Fibroblast of gingiva (primary cell): ENCODE data around the gene TXNRD2.

ENCODE experiments used
- DNase-seq: peaks from one replicate; pipeline ENCODE4 v3.0.0-alpha.2; 2011; ENCODE audit warnings: low read depth

TXNRD2 gene

GRCh38 chr22:19941365-19942082 lies at the start of gene TXNRD2, which contains the start of gene COMT:
Gene TXNRD2, minus strand, starts transcription at chr22:19941818. Its CDS starts 15 bp downstream, at chr22:19941803.
Gene COMT, plus strand, starts transcription at chr22:19941772. Its CDS starts 20,755 bp downstream, at chr22:19962527.
- DNase-seq = peak; percentile 72

DNA sequence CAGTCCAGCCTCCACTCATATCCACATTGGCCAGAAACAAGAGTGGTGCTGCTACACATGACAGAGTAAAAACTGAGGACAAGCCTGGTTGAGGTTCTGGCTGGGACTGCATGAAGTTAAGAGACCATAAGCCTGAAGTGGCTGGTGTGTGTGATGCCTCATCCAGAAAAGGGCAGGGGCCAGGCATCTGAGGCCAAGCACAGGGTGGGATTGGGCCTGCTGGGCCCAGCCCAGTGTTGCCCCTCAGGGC lies 49.7 kb upstream of the TXNRD2 start:
- DNase-seq = no peak

DNA sequence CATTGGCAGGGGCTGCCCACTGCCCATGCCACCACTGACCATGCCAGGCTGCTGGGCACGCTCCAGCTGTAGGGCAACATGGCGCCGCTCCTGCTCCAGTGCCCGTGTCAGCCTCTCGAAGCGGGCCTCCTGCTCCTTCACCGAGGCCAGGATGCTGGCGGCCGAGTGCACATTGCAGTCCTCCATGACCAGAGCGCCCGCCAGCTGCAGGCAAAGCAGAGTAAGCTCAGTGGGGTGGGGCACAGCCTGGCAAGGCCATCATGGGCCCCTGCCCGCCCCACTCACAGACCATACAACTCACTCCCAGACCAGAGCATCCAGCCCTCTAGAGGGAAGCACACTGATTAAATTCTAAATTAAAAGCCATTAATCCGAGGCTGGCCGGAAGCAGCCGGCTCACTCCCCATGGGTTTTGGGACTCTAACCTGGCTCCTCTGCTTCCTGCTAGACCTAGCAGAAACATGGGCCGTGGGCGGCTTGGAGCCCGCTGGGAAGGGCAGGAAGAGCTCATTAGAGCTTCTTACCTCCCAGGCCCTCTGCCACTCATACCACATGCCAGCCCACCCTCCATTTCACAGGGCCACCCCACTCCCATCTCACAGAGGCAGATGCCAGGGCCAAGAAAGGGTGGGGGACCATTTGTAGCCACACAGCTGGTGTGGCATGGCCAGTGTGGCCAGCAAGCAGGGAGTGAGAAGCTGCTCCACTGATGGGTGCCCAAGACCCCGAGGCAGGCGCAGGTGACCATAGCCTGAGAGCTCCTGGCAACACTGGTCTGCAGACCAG lies 49.2 kb upstream of the TXNRD2 start:
- DNase-seq = no peak

DNA sequence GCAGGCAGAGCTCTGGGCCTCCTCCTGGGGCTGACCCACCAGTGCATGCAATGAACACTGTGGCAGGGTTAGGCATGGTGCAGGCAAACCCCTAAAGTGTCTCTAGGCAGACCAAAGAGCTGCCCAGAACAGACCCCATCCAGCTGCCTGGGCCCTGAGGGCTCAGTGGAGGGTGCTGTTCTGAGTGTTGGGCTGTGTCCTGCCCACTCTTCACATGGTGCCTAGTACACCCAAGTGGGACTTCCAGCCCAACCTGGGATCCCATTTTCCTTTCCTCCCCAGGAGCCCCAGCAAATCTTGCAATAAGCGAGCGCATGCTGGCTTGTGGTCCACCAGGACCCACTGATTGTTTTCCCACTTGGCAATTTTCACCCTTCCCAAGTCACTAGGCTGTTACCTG lies 48.6 kb upstream of the TXNRD2 start:
- no peak for DNase-seq

GRCh38 chr22:19989725-19990067 lies 48.1 kb upstream of the TXNRD2 start:
- no peak for DNase-seq

- no peak for DNase-seq
These were observed 47.5 kb upstream of the TXNRD2 start for GRCh38 chr22:19988965-19989724.

- DNase-seq = no peak
These were observed 46.8 kb upstream of the TXNRD2 start for GRCh38 chr22:19988331-19988808.

DNA sequence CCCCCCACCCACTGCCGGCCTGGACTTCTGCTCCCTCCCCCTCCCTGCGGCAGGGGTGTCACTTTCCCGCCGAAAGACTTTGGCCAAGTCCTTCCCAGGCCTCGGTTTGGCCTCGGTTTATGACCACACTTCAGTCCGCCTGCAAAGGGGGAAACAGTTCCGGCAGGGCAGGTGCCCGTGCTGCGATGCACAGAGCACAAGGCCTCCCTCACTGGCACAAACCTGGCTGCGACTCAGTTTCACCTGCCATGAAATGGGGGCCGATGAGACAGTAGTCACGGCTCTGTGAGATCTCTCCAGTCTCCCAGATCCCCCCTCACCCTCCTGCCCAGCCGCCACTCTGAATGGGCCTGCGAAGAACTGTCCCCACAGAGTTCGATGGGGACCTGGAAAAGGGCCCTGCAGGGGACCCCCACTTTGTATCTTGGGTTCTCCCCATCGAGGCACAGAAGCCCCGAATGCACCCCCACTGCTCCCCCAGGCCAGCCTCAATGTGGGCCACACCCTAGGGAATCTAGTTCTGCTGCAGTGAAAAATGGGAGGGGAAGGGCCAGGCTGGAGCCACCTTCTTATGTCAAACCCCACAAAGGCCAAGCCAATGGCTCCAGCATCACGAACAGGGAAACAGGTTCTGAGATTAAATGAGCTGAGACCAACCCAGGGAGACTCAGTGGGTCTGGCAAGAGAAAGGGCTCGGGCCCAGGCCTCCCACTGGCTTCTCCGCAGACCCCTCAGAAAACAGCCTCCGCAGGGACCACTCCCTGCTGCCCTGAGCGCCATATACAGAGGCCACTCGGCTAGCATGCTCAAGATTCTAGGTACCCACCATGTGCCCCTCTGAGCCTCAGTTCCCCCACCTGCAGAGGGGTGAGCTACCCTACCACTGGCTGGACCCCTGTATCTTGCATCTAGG lies 46.0 kb upstream of the TXNRD2 start:
- no peak for DNase-seq

DNA sequence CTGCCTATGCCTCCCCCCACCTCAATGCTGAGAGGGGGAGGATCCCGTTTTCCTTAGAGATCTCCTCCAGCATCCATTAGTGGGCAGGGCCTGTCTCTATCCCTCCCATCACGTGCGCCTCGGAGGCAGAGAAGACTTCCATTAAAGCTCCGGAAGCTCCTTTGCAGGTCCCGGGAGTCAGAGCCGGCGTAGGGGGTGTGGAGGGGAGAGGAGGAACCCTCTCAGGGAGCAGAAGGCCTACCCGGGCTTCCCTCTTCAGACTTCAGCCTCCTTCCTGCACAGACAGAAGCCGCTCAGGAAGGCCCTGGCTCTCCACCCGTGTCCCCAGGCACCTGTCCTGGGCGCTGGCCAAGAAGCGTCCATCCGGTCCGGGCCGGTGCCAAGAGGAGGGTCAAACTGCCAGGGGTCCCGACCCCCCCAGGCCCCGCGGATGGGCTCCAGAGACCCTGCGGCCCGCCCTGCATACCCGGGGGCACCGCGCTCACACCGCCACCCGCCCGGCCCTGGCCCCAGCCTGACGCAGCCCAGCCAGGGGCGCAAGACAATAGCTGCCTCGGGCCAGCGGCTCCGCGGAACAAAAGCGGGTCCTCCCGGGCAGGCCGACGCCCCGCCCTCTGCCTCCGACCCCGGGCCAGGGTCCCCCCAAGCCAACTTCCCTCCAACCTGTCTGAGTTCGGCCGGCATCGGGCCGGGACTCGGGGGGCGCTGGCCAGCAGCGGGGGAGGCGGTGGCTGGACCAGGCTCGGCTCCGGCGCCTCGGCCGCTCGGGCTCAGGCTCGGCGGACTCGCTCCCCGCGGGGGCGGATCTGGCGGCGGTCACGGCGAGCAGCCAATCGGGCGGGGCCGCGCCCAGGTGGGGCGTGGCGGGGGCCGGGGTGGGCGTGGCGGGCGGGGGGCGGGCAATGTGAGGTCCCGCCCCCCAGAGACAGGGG lies 45.1 kb upstream of the TXNRD2 start:
- peak; percentile 54 for DNase-seq

- no peak for DNase-seq
These were observed 44.4 kb upstream of the TXNRD2 start for GRCh38 chr22:19986011-19986409.

DNA sequence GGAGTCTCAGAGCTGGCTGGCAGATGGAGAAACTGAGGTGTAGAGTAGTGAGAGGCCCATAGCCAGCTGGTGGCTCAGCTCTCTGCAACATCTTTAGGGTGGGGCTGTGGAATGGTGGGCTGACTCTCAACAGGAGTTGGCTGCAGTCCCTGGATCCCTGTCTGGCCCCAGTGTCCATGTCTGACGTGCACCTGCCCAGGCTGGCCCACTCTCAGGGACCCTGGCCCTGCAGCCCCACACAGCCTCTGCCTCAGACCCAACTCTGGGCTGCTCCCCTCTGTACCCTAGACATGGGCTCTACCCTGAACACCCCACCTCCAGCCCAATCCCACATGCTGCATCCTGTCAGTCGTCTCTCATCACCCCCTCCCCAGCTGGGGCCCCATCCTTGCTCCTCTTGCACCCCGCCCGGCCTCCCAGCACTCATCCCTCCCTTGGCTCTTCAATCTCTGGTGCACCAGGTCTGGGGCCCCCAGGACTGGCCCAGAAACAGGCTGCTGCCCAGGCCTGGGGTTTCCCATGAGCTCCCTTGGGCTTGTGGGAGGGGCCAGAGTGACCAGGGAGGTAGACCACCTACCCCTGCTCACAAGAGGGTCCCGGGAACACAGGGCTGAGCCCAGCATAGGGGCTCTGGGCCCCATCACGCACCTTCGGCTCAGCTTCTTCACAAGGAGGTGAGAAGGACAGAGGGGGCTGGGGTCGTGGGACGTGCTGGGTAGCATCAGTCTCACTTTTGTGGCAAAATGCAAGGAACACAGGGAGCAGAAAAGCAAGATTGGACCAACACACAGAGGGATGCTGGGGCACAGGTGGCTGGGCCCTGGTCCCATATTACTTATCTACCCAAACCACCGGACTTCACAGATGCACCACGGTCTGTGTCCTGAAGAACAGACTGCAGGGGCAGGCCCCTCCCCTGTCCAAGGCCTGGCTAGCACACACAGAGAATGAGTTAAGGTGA lies 43.5 kb upstream of the TXNRD2 start:
- DNase-seq = no peak

DNA sequence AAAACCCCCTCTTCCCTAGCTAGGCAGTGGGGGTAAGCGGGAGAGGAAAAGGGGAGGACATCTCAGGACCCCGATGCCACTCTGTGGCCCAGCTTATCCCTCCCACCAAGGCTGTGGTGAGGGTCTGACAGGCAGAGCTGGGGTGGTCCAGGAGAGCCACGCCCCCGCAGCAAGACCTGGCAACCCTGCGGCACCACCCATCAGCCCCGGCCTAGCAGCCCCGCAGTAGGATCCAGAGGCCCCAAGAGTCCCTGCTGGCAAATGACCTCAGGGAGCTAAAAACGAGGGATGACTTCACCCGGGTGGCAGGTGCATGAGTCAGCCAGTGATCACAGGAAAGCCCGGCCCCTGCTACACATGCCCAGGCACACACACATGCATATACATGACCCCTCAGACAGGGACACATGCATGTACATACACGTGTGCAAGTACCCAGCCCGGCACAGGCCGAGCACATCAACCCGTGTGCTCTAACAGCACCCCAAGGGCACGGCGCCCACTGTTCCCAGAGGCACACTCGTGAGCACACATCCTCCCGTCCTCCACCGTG lies 42.7 kb upstream of the TXNRD2 start:
- no peak for DNase-seq

DNA sequence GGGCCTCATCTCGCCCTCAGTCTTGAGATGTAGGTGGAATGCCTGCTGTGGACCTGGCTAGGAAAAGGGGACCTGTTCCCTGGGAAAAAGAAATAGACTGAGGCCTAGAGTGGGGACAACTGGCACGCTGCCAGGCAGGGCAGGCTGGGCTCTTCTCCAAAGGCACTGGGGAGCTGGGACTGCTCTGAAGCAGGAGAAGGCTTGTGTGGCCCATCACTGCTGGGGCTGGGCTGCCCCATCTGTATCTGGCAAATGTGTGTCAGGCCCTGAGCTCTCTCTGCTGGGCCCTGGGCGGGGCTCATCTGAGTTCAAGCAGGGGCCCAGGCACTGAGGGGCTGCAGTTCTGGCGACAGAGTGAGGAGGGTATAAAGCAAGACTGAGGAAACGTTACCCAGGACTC lies 42.1 kb upstream of the TXNRD2 start:
- DNase-seq = no peak

- no peak for DNase-seq
These were observed 41.5 kb upstream of the TXNRD2 start for GRCh38 chr22:19982991-19983578.

DNA sequence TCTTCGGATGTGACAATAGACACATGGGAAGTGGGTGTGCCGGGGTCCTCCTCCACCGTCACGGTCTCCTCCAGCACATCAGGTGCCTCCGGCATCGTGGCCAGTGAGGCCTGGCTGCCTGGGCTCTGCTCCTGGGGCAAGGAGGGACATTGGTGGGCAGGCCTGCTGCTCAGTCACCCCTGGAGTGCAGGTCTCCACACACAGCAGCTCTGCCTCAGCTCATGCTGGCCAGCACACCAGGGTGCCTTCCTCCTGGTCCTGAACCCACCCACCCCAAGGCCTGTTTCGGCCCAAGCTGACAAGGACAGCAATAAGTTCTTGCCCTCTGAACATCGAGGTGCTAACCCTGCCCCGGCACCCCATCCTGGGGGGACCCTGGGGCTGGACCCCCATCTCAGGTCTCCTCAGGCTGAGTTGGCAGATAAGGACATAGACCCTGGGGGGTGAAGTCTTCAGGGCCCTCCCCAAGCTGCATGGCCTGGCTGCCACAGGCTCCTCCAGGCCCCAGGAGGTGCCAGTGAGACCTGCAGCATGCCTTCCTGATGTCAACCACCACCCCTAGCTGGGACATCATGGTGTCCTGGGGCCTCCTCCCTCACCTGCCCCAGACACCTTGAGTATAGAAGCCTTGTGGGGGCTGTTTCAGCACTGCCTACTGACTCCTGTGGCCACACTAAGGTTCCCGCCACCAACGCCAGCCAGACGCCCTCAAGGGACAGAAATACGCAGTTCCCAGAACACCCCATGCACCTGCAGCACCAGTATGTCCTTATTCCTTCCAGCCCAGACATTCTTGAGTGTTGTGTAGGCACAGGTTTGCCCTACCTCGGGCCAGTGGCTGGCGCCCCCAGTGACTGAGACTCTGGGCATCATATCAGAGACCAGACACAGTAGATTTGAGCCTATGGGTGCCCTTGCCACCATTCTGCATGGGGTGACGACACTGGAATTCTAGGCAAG lies 40.6 kb upstream of the TXNRD2 start:
- DNase-seq = no peak

DNA sequence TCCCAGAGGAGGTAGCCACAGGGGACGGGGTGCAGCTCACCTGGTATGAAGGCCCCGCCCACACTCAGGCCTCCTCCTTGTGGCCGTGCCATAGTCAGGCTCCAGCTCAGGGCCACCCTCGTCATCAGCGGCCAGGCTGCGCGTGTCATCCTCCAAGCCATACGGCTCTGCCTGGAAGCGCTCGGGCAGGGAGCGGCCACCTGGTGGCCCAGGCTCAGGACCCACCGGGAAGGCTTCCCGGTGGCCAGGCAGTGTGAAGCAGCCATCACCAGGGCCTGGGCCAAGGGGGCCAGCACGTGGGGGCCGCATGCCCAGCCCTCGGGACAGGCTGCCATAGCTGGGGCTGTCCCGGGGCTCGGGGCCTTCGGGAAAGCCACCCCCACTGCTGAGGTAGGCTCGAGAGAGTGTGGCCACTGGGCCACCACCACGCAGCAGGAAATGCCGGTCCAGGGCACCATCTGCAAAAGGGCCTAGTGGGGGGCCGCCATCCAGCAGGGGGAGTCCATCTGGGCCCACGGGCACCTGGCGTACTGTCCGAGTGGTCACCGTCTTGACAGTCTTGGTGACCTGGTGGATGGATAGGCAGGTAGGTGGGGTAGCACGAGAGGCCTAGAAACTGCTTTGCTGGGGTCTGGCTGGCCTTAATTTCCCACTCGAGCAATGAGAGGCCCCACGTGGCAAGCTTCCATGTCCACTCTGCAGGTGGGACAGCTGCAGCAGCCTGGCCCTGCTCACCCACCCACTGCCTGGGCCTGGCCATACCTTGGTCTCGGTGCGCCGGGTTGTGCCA lies 39.7 kb upstream of the TXNRD2 start:
- DNase-seq = no peak

- DNase-seq = no peak
These were observed 39.1 kb upstream of the TXNRD2 start for GRCh38 chr22:19980766-19981165.
